Forelimb muscle (tissue), 1 donor: ENCODE data around the gene PLA1A. TPM values are rescaled to one million over a fixed set of nuclear protein-coding genes. Genes with fewer than 3 reads are reported as not detected.

Experiments used
- DNase-seq: peaks from one replicate; pipeline ENCODE4 v3.0.0-alpha.2; 2013; ENCODE audit warnings: low read depth
- polyA plus RNA-seq: library from polyadenylated mRNA; unstranded; fragments of 120-200 nt; gene quantifications from one replicate; pipeline ENCODE4 v1.2.1, GENCODE V29; 2013; ENCODE audit not compliant: insufficient read length

Gene PLA1A
- polyA plus RNA-seq, 1 donor, result 0.22 TPM

DNA sequence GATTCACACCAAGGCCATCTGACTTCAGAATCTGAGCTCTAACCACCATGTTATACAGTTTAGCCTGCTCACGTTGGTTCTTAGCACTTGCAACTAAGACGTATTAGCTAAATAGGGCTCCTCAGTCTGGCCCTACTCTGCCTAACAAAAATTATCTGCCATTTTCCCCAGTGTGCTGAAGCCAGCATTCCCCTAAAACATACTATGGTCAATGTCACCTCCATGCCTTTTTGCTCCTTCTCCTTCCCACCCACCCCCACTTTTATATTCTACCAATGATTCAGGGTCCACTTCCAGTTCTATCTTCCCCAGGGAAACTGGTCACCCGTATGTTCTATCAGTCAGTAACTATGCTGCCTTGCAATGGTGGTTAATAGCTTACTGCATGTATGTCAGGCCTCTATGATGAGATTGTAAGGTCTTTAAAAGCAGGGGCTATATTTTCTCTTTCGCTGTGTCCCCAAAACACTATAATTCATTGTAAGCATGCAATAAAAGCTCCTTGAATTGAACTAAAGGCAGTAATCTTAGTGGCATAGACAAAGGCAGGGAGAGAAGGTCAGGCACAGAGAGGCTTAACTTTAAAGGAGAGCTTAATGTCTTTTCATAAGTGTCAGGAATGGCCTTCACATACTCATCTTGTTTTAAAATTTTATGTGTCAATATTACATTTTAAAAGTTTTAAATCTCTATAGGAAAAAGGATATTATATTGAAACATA is 39.4 kb downstream of the PLA1A start:
- no peak for DNase-seq

DNA sequence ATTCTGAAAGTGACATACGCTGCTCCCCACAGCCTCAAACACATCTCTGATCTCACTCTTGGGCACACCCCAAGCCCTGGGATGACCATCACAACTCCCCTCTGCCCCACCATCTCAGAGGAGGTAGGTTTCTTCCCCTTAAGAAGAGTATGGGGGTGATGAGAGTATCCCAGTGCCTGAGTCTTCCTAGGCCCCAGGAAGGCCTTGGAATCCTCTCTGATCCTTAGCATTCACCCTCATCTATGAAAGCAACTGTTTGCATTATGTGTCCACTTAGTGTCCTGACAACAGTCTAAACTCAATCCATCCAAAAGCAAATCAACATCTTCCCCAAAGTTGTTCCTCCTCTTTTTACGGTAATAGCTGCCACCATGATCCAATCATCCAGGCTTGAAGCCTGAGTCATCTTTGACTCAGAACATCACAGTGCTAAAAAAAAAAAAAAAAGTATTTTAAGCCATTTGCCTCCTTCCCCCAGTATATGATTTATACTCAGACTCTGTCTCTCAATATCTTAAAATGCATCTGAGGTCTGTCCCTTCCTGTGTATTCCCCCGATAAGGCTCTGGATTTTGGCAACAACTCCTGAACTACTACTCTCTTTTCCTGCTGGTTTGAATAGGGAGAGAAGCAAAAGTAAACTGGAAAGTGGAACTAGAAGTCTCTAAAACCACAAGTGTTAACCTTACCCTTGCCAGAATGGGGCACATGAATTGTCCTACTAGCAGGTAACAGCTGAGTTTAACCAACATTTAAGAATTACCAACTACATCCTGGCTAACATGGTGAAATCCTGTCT is 40.2 kb downstream of the PLA1A start:
- no peak for DNase-seq

DNA sequence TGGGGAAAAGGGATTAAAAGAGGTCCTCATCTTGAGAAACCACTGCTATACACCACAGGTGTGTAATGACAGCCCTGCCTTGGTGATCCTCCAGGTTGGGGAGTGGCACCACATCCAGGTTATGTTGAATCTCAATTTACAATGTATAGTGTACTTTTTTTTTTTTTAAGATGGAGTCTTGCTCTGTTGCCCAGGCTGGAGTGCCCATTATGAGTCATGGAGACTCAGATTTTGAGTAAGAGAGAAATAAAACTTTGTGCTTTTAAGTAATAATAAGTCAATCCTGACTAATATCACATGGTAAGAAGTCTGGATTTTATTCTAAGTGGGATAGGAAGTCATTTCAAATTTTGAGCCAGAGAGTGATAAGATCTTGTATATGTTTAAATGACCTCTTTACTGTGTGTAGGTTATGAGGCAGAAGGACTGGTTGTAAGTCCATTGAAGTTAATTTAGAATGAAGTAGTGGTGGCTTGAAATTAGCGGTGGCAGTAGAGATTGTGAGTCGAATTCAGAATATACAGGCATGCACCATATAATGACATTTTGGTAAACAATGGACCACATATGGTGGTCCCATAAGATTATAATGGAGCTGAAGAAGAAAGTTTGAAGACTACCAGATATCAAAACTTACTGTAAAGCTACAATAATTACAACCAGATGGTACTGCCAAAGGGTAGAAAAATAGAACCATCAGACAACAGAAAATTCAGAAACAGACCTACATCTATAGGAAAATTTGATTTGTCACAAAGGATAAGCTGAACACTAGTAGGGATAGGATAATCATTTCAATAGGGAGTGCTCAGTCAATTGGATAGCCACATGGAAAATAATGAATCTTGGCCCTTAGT is 42.0 kb downstream of the PLA1A start:
- no peak for DNase-seq

DNA sequence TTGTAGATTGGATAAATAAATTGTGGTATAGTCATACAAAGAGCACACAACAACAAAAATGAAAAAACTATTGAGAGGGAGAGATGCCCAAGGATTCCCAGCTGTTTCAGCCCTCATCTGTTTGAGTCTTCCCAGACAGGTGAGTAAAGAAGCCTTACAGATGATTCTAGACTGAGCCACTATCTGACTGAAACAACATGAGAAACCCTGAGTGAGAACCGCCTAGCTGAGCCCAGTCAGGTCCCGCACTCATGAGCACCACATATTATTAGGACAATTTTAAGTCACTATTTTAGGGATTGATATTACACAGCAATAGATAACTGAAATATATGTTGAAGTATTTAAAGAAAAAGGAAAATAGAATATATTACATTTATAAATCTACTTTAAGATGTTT is 43.7 kb downstream of the PLA1A start:
- DNase-seq, result no peak

DNA sequence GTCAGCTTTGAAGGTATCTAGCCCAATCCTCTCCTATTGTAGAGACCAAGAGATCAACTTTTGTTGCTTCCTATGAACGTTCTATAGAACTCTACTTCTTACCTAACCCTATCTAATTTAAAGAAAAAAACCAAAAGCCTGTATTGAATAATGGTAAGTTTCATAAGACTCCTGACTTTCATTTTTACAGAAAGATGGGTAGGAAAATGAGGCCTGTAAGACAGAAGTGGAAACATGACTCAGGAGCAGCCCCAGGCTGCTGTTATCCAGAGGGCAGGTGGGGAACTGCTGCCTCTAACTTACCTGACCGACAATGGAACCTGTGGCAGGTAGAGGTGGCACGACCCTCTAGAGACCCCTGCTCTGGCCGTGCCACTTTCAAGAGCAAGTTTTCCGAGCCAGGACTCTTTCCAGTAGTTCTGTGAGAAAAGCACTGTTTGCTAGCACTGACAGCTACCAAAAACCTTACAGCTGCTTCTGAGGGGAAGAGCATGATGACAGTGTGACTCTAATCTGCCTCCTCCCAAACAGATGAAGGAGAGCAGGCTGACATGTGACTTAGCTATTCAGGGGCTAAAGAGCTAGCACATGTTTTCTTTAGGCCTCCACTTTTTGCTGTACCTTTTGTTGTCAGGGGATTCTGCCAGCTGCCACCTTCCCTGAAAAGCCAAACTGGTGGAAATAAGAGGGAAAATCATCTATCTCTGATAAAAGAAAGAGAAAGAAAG is 45.2 kb downstream of the PLA1A start:
- no peak for DNase-seq

DNA sequence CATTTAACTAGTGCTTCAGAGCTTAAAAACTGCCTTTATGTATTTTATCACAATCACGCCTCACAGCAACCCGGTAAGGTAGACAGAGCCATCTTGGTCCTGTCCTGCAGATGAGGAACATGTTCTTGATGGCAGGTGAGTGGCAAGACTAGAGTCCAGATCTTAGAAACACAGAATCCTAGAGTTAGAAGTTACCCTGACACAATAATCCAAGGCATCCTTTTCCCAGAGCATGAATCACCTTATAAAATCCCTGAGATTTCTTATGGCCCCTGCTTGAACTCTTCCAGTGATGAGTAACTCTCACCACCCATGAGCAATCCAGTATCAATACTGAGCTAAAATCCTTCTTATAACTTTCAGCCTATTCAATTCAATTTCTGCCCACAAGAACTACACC is 45.8 kb downstream of the PLA1A start:
- DNase-seq, result no peak

DNA sequence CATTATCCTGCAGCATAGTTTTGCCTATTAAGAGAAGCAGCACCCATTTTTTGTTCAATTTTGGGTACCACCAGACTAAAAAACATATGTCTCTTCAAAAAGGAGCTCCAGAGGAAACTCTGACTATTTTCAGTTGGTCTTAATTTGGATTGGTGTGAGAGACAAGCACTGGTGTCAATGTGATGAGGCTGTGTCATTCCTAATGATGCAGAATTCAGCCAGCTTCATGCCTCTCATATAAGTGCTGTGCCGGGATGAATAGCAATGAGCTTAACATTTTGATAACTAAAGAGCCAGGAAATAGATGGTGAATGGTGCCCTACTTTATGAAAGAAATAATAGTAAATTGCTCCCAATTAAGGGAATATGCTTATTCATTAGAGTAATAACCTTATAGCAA is 46.8 kb downstream of the PLA1A start:
- no peak for DNase-seq

DNA sequence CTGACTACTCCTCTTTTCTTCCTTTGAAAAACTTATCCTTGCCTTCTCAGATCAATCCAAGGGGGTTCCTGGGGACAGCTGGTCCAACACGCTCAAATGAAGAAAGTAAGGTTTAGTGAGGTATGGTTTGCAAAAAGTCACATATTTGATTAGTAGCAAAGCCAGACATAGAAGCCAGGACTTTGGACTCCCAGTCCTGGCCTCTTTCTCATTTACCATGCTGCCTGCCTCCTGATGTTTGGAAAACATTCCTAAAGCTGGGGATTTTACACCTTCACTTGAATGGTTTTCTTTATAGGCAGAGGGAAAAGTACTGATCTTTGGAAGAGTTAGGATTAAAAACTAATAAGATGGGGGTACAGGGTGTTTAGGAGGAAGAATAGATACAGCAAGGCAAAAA is 48.1 kb downstream of the PLA1A start:
- no peak for DNase-seq

DNA sequence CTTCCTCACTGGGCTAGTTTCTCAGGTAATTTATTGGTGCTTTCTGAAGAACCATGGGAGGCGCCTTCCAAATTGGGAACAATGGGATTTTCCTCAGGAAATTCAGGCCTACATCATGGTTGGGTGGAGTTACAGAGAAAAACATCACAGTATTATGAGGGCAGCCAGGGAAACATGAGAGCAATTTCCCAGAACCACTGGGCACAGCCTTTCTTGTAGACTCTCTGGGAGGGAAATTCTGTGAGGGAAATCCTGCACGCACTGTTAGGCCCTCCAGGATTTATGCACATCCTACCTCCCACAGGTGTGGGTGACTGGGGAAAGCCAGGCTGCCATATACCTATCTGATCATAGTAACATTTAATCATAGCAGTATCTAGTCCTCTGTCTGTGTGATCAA is 49.5 kb downstream of the PLA1A start:
- DNase-seq, result no peak

DNA sequence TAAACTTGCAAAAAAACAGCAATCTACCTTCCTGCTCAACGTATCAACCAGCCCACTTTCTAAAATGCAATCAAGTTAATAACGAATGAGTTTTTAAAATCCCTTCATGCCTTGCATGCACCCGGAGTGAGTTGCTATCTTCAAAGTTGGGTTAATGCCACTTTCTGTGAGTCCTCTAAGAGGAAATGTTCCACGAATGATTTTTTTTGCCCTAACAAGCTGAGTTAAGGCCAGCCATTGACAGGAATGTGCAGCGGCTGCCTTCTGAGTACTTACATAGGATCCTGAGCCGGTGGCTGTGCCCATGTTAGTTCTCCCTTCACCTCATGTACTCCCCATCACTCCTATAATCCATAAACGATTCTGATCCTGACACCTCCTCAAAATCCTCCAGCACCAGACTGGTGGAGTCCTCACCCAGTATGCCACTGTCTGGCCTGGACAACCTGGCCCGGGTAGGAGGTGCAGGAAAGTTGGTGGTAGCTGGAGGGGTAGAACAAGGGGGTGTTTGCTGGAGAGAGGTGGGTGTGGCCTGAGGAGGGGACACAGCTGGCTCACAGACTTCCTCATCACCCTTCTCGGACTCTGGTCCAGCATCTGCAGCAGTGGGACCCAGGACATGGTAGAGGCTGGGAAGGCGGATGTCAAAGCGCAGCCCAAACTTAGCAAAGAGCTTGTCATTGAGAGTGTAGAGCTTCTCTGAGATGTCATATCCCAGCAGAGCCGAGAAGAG is 50.3 kb downstream of the PLA1A start:
- DNase-seq, result no peak

DNA sequence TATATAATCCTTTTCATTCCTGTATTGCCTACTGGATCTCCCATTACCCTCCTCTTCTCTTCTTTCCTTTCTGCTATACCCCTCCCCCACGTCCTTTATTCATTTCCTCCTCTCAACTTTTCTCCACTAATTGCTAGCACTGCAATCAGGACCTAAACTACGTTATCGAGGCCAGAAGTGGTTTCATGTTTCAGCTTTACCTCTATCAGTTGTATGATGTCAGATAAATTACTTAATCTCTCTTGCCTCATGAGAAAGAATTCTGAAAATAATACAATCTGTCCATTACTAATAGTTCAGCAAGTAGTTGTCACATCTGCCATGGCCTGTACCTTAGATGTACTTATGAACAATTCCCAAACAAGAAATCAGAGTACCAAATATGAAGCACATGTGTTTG is 52.1 kb downstream of the PLA1A start:
- DNase-seq, result no peak

DNA sequence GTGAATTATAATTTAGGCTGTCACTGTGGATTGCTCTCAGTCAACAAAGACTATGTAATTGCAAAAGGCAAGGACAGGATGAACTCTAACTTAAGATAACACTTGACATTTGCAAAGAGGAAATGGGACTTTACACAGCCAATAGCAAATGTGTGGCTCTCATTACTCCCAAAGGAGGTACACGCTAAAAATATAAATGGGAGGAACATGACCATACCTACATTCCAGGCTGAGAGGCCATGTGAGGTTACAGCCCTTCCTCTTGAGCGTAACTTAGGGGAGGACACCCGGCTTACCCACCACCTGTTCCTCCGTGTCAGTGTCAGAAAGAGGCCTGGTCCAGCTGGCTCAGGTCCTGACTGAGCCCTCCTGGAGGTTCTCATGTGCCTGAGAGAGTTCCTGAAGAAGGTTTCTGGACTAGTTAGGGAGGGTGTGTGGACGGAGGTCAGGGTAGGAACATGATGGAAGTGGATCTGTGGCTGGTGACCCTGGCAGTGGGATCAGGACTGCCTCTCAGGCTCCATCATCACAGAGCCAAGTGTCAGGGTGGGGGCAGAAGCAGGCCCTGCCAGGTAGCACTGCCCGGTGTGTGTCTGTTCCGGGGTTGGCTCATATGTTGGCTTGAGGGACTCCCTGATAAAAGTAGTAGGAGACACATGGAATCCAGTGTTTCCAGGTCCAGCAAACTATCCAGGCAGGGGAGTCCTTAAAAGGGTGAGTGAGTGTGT is 54.8 kb downstream of the PLA1A start:
- no peak for DNase-seq

DNA sequence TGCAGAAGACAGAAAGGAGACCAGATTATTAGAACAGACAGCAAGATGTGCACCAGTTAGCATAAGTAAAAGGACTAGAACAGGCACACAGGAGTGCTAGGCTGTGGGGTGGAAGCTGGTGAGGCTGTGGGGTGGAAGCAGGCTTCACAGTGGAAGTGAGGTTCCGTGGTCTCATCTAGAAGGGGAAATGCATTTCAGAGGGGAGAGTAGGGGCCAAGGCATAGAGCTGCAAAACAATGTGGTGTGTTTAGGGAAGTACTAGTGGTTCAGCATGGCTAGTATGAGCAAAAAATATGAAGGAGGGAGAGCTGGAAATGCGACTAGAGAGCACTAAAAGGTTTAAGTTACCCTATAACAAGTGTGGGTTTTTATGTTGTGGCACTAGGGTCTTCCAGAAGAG is 56.2 kb downstream of the PLA1A start:
- DNase-seq, result no peak

DNA sequence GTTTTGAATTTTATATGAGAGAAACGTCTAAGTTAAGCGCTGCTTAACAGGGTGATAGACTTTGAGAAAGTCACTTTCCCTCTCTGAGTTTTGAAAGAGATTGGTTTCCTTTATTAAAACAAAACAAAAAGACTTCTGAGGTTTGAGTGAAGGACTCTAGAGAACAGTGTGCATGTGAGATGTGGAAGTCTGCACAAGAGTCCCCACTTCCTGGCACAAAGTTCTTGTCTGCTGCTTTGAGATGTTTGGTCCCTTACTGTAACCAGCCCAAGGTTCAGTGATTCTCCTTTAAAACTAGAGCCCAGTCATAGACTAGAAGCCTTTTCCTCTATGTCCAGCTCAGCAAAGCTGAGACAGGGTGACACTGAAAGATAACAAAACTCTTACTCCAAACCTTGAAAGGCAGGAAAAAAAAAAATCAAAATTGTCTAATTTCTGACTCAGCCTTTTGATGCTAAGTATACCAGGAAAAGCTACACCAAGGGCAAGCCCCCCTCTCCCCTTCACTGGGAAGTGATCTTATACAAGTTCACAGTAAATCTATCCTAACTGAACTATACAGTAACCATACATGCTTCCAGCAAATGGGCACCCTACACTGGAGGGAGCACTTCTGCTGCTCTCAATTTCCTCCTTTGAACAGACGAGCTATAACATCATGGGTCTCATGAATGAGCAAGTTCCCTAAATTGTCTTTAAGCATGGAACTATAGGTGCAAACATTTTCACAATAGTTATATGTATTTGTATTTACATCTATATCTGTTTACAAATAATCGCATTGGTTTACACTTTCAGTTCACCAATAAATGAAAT is 60.4 kb downstream of the PLA1A start:
- no peak for DNase-seq

DNA sequence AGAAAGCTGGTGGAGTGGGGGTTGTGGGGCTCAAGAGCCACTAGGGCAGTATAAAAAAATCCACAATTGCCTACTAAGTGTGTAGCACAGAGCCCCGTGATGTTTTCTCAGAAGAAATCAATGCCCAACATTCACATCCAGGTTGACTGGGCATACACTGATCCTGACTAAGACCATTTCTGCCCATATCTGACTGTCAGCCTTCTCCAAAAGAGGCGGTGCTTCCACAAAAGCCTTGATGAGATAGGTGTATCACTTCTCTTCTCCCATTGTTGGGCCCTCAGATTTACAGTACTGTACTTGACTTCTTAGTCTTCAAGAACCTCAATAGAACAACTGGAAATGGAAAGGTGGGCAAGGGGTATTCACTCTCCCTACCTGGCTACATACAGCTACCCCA is 61.3 kb downstream of the PLA1A start:
- DNase-seq, result no peak

DNA sequence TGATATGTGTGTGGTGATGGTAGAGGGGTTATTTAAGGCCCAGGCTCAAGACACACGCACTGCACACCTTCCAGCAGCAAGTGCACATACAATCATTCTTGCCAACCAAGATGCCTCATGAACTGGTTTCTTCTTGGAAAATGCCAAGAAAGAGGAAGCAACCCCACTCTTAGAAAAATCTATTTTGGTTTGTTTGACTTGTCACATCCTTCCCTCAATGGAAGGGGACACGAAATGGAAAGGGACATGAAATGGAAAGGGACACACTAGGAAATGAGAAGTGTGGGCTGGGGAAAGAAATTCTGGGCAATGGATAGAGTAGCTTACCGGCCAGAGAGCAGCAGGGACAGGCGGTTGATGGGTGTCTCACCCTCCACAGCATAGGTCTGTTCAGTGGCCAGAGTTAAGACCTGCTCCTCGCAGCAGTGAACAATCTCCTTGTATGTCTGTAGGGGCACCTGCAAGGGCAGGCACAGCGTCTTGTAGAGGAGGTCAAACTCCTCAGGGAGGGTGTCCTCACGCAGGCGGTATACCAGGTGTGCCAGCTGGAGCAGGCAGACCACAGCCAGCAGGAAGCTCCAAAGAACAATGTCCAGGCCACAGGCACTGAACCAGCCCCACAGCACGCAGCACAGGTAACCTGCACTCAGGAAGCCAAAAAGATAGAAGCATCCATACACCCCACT is 62.1 kb downstream of the PLA1A start:
- no peak for DNase-seq

DNA sequence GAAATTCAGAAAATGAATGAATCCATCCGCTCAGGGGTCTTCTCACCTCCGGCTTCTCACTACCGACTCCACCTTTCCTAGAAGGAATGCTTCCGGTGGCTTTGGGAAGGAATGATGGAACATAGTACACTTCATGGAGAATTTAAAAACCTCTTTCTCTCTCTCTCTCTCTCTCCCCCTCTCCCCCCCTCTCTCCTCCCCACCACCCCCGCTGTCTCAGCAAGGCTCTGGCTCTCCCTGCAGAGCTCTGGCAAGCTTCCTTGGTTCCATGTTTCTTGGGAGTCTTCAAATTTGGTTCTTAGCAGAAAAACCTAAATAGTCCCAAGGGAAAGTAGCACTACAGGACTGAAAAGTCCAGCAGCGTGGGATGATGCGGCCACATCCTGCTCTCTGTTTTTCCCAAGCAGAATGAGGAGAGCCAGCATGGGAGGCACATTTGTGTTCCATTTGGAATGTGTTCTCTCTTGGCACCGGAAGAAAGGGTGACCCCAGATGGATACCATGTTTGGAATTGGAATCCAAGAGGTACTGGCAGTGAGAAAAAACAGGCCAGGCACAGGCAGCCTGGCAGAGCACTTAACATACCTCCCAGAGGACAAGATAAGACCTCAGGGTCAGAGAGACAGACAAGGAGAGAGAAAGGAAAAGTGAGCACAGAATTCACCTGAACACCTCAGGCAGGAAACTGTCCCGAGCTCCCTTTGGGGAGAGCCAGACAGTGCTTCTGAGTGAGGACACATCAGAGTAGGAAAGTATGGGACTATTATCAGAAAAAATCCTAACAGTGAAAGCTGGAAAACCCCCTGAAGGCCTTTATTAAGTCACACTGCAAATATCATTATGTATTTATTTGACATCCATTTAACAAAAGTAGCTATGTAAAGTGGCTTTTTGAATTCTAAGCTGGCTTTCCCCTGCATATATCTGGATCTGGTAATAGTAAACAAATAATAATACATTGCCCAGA is 63.1 kb downstream of the PLA1A start, which contains the start of gene POPDC2:
Gene POPDC2, minus strand, starts transcription at position 116 of the 967 bp plus-strand sequence. CDS start 166 bp downstream, outside the sequence.
- no peak for DNase-seq
